Measurements from ENCODE around the gene ISL2. TPM values are rescaled to one million over a fixed set of nuclear protein-coding genes. Genes with fewer than 3 reads are reported as not detected.

Gene ISL2
- total and polyA plus RNA-seq, 2 of the 13 experiments (the other 11 are each of a cell fraction or from before 2014, with no cell fraction given), result 4.3 to 5.1 TPM

GRCh38 chr15:76333309-76333708, 3.3 kb upstream of the ISL2 start:
- no peaks in the 10 kb centered on the region for H3K9me3 ChIP-seq (ENCODE audit: low read length)
- H3K9ac ChIP-seq (ENCODE audit: insufficient read depth, low read depth, low read length), result no peak overlapping the region
- WGBS (ENCODE audit: low lambda C conversion rate), result 14% methylated on average over 1 of the region's 1 CpG
- peak overlapping the region; percentile 43 for H3K27ac ChIP-seq (ENCODE audit: extremely low read length, insufficient read depth, low read length)
- intact Hi-C loops (cut with micrococcal nuclease; ENCODE audit: unreplicated experiment) (loop anchor here (5.0 to 10.0 kb wide), 3 partner anchors 49 to 141 kb away; no protein-coding TSS in a partner anchor), in situ Hi-C loops (cut with HindIII; ENCODE audit: extremely low pct_ligation_motif_present, low pct_unique_long_range_greater_than_20kb) (loop anchor here (5.0 kb wide), 2 partner anchors 96 to 141 kb away; no protein-coding TSS in a partner anchor)
- H2AFZ ChIP-seq (ENCODE audit: low read length), result no peak overlapping the region
- no peaks in the 10 kb centered on the region; a peak in 3 of 5 replicates for H3K27me3 ChIP-seq (ENCODE audit: control insufficient read depth in 1 of 2, insufficient read depth in 2 of 2, low read length in 2 of 2)
- BruUV-seq (replicated peaks), result no TSS peak
- H3K4me2 ChIP-seq (ENCODE audit: low read depth, low read length), result peak overlapping the region; percentile 78
- no peaks in the 10 kb centered on the region for H3K36me3 ChIP-seq (replicated peaks in 1 of 2; ENCODE audit: control insufficient read depth in 1 of 2, insufficient read depth in 2 of 2, low read length in 2 of 2)
- POLR2A ChIA-PET, result interaction anchor here (0.9 to 5.5 kb wide), 6 partner anchors 12 to 148 kb away, joined by 3 to 132 read pairs (median 4); partner anchors contain the start of gene ETFA
- peaks cover 17% of the 10 kb centered on the region for H3K79me2 ChIP-seq (ENCODE audit: insufficient read depth, low read length)
- no peak for FAIRE-seq
- peaks cover 41% of the 10 kb centered on the region for H3K4me1 ChIP-seq (ENCODE audit: insufficient read depth, low read length)
- CTCF ChIA-PET (ENCODE audit: low intra/inter-chr PET ratio, low total read pairs), result interaction anchor here (1.2 kb wide), 1 partner anchor 143 kb away, joined by 4 read pairs; no protein-coding TSS in a partner anchor
- H3K4me3 ChIP-seq (replicated peaks in 1 of 3; ENCODE audit: insufficient read depth in 1 of 3, low read depth in 2 of 3, low read length in 3 of 3), result peak overlapping the region in 1 of 3 experiments; percentile 61; a peak in 2 of 6 replicates
- H4K20me1 ChIP-seq (ENCODE audit: insufficient read depth, low read length), result no peaks in the 10 kb centered on the region
- DNase-seq (ENCODE audit: low spot score), result no peak
- peak; percentile 3; the same call in 2 of the 3 replicates for ATAC-seq
- TF ChIP-seq HNF1A (IDR thresholded peaks at IDR 0.05; ENCODE audit: low read depth), result no peak
- TF ChIP-seq HNF1A (CRISPR knock-in tag; IDR thresholded peaks at IDR 0.05; ENCODE audit: borderline replicate concordance), result no peak
- no peak for TF ChIP-seq THAP9 (CRISPR knock-in tag; IDR thresholded peaks at IDR 0.05; ENCODE audit: borderline replicate concordance)
- TF ChIP-seq ZNF280D (CRISPR knock-in tag; IDR thresholded peaks at IDR 0.05), result 0 out of 2 replicates have a peak, but pooled peaks have one; percentile 14
- TF ChIP-seq ZNF331 (CRISPR knock-in tag; IDR thresholded peaks at IDR 0.05), result no peak
- TF ChIP-seq ZNF253 (CRISPR knock-in tag; IDR thresholded peaks at IDR 0.05; ENCODE audit: borderline replicate concordance), result 0 out of 2 replicates have a peak, but pooled peaks have one; percentile 52
- TF ChIP-seq ZNF619 (CRISPR knock-in tag; IDR thresholded peaks at IDR 0.05), result no peak
- 0 out of 2 replicates have a peak, but pooled peaks have one; percentile 3 for TF ChIP-seq ZNF441 (CRISPR knock-in tag; IDR thresholded peaks at IDR 0.05; ENCODE audit: borderline replicate concordance)
- TF ChIP-seq STAT5B (CRISPR knock-in tag; IDR thresholded peaks at IDR 0.05), result no peak
- TF ChIP-seq ZNF784 (CRISPR knock-in tag; IDR thresholded peaks at IDR 0.05; ENCODE audit: borderline replicate concordance), result no peak
- no peak for TF ChIP-seq KDM5A (IDR thresholded peaks at IDR 0.05; ENCODE audit: borderline replicate concordance, low read length)
- no peak for TF ChIP-seq CBFB (CRISPR knock-in tag; IDR thresholded peaks at IDR 0.05)
